ENCODE data around the gene VPS16.

- TF ChIP-seq POLR2A (IDR thresholded peaks at IDR 0.05) (no peak), EP300 (IDR thresholded peaks at IDR 0.05) (no peak)
- TF ChIP-seq, protein P1, sequence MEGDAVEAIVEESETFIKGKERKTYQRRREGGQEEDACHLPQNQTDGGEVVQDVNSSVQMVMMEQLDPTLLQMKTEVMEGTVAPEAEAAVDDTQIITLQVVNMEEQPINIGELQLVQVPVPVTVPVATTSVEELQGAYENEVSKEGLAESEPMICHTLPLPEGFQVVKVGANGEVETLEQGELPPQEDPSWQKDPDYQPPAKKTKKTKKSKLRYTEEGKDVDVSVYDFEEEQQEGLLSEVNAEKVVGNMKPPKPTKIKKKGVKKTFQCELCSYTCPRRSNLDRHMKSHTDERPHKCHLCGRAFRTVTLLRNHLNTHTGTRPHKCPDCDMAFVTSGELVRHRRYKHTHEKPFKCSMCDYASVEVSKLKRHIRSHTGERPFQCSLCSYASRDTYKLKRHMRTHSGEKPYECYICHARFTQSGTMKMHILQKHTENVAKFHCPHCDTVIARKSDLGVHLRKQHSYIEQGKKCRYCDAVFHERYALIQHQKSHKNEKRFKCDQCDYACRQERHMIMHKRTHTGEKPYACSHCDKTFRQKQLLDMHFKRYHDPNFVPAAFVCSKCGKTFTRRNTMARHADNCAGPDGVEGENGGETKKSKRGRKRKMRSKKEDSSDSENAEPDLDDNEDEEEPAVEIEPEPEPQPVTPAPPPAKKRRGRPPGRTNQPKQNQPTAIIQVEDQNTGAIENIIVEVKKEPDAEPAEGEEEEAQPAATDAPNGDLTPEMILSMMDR (IDR thresholded peaks at IDR 0.05) = no peak
Measured at GRCh38 chr20:2888224-2888955, 47.8 kb downstream of the VPS16 start.
